IMR-90 (cell line): ENCODE results near the gene YJU2. TPM values are rescaled to one million over a fixed set of nuclear protein-coding genes. Genes with fewer than 3 reads are reported as not detected.
A peak's percentile ranks its signal among the peaks of the same experiment; 100 is the strongest.

ENCODE experiments used
- ATAC-seq: fragments of 200-7000 bp; cut with Tn5 transposase; 2 replicates; pipeline ENCODE4 v1.9.1; 2020; ENCODE audit warnings: low read depth, mild to moderate bottlenecking, moderate library complexity
- BruUV-seq: library from RNA; stranded (reverse); fragments of 400-500 nt; replicated peaks from 2 replicates; lab custom pipeline; 2021; lab: Mats Ljungman, UMichigan
- CTCF ChIA-PET: fragments of 300-600 bp; formaldehyde crosslinking; extraction: SDS; loops from one replicate; lab custom pipeline; 2021; ENCODE audit warnings: antibody characterized with exemption; lab: Yijun Ruan, JAX
- POLR2A ChIA-PET: fragments of 300-600 bp; sonication (Branson Sonifier 250); formaldehyde crosslinking; loops from one replicate; lab custom pipeline; 2022; ENCODE audit warnings: antibody characterized with exemption; ENCODE audit not compliant: unreplicated experiment; lab: Charles Lee
- DNase-seq: peaks from one replicate; pipeline ENCODE4 v3.0.0; 2013
- H2AFZ ChIP-seq: replicated peaks from 2 replicates; pipeline ENCODE3; 2013; ENCODE audit warnings: low read length, mild to moderate bottlenecking; ENCODE audit not compliant: poor library complexity
- H2AK5ac ChIP-seq: 2 replicates; pipeline ENCODE4 v1.6.1; 2013; ENCODE audit warnings: low read depth, low read length, inconsistent platforms
- H2AK9ac ChIP-seq: replicated peaks from 2 replicates; pipeline ENCODE3; 2013; ENCODE audit warnings: mild to moderate bottlenecking, low read depth, low read length, moderate library complexity; ENCODE audit not compliant: poor library complexity
- H2BK120ac ChIP-seq: 2 replicates; pipeline ENCODE4 v1.6.1; 2013; ENCODE audit warnings: low read depth, low read length, inconsistent platforms
- H2BK15ac ChIP-seq: 3 replicates; pipeline ENCODE4 v1.6.1; 2013; ENCODE audit warnings: low read depth, low read length, inconsistent platforms
- H2BK20ac ChIP-seq: 2 replicates; pipeline ENCODE4 v1.6.1; 2013; ENCODE audit warnings: low read depth, mild to moderate bottlenecking, inconsistent platforms, low read length, moderate library complexity
- H2BK5ac ChIP-seq: 2 replicates; pipeline ENCODE4 v1.6.1; 2013; ENCODE audit warnings: mild to moderate bottlenecking, low read depth, low read length, inconsistent platforms; ENCODE audit not compliant: poor library complexity, severe bottlenecking
- H3K14ac ChIP-seq: replicated peaks from 2 replicates; pipeline ENCODE4 v1.6.1; 2013; ENCODE audit warnings: low read depth, low read length, inconsistent platforms
- H3K18ac ChIP-seq: 2 replicates; pipeline ENCODE4 v1.6.1; 2013; ENCODE audit warnings: low read depth, low read length, control low read depth
- H3K23ac ChIP-seq: 2 replicates; pipeline ENCODE4 v1.6.1; 2013; ENCODE audit warnings: low read depth, low read length, inconsistent platforms
- H3K27ac ChIP-seq: 2 replicates; pipeline ENCODE4 v1.5.1; 2013; ENCODE audit warnings: mild to moderate bottlenecking, control low read depth, low read length; ENCODE audit not compliant: insufficient read depth
- H3K27me3 ChIP-seq: 2 replicates; pipeline ENCODE4 v1.6.1; 2013; ENCODE audit warnings: low read length; ENCODE audit not compliant: control insufficient read depth, insufficient read depth
- H3K36me3 ChIP-seq: 2 replicates; pipeline ENCODE4 v1.6.1; 2013; ENCODE audit warnings: low read length, mixed read lengths; ENCODE audit not compliant: control insufficient read depth, insufficient read depth
- H3K4ac ChIP-seq: 2 replicates; pipeline ENCODE4 v1.6.1; 2013; ENCODE audit warnings: low read depth, low read length, inconsistent platforms
- H3K4me1 ChIP-seq: 2 replicates; pipeline ENCODE4 v1.6.1; 2013; ENCODE audit warnings: low read length, mixed read lengths; ENCODE audit not compliant: control insufficient read depth, insufficient read depth
- H3K4me2 ChIP-seq: 2 replicates; pipeline ENCODE4 v1.6.1; 2013; ENCODE audit warnings: low read depth, mild to moderate bottlenecking, control low read depth, low read length, moderate library complexity
- H3K4me3 ChIP-seq: 2 replicates; pipeline ENCODE4 v1.5.1; 2013; ENCODE audit warnings: low read depth, mild to moderate bottlenecking, control low read depth, low read length, moderate library complexity; ENCODE audit not compliant: insufficient read depth
- H3K56ac ChIP-seq: 2 replicates; pipeline ENCODE4 v1.6.1; 2013; ENCODE audit warnings: low read length, inconsistent platforms; ENCODE audit not compliant: insufficient read depth; ENCODE audit errors: extremely low read depth
- H3K79me1 ChIP-seq, 2 experiments: 2 replicates each; pipeline ENCODE4 v1.6.1; 2013; ENCODE audit warnings: low read length in 2 of 2, inconsistent platforms in 1 of 2, low read depth in 1 of 2
- H3K9ac ChIP-seq: 2 replicates; pipeline ENCODE4 v1.6.1; 2013; ENCODE audit warnings: low read depth, low read length, control low read depth
- H3K9me1 ChIP-seq: 2 replicates; pipeline ENCODE4 v1.6.1; 2013; ENCODE audit warnings: low read length, inconsistent platforms; ENCODE audit not compliant: insufficient read depth
- H3K9me3 ChIP-seq: 2 replicates; pipeline ENCODE4 v1.6.1; 2013; ENCODE audit warnings: low read length; ENCODE audit not compliant: control insufficient read depth, insufficient read depth
- H4K20me1 ChIP-seq: 2 replicates; pipeline ENCODE4 v1.6.1; 2013; ENCODE audit warnings: low read length, inconsistent platforms; ENCODE audit not compliant: insufficient read depth
- H4K5ac ChIP-seq: 2 replicates; pipeline ENCODE4 v1.6.1; 2013; ENCODE audit warnings: mild to moderate bottlenecking, low read depth, low read length, control low read depth
- H4K8ac ChIP-seq, 2 experiments: 2 replicates each; pipeline ENCODE4 v1.6.1; 2013; ENCODE audit warnings: low read depth in 2 of 2, low read length in 2 of 2, control low read depth in 1 of 2, inconsistent platforms in 1 of 2
- H4K91ac ChIP-seq: 2 replicates; pipeline ENCODE4 v1.6.1; 2013; ENCODE audit warnings: low read depth, low read length, inconsistent platforms; ENCODE audit not compliant: insufficient read depth
- BHLHE40 ChIP-seq: fragments of 150-350 bp; IDR thresholded peaks from 2 replicates; pipeline ENCODE4 v1.6.1; 2016; ENCODE audit warnings: mild to moderate bottlenecking, low read depth, low read length
- CEBPB ChIP-seq: IDR thresholded peaks from 2 replicates; pipeline ENCODE4 v1.6.1; 2012; ENCODE audit warnings: low read depth, low read length, improper control_type of control experiment
- CHD1 ChIP-seq: IDR thresholded peaks from 2 replicates; pipeline ENCODE4 v1.6.1; 2012; ENCODE audit warnings: low read depth, low read length, improper control_type of control experiment
- CTCF ChIP-seq: conservative IDR thresholded peaks from 2 replicates; pipeline ENCODE4 v1.5.1; 2012; ENCODE audit warnings: mild to moderate bottlenecking, low read depth, low read length, improper control_type of control experiment
- ELK1 ChIP-seq: fragments of 150-350 bp; IDR thresholded peaks from 2 replicates; pipeline ENCODE4 v1.6.1; 2016; ENCODE audit warnings: low read depth, mild to moderate bottlenecking, low read length, moderate library complexity, borderline replicate concordance
- FOS ChIP-seq: fragments of 150-350 bp; IDR thresholded peaks from 2 replicates; pipeline ENCODE4 v1.6.1; 2016; ENCODE audit warnings: low read depth, low read length
- MAFK ChIP-seq: IDR thresholded peaks from 2 replicates; pipeline ENCODE4 v1.6.1; 2012; ENCODE audit warnings: low read depth, low read length, improper control_type of control experiment
- MAZ ChIP-seq: IDR thresholded peaks from 2 replicates; pipeline ENCODE4 v1.6.1; 2012; ENCODE audit warnings: low read depth, mild to moderate bottlenecking, low read length, improper control_type of control experiment, moderate library complexity, borderline replicate concordance
- MXI1 ChIP-seq: IDR thresholded peaks from 2 replicates; pipeline ENCODE4 v1.6.1; 2012; ENCODE audit warnings: low read depth, mild to moderate bottlenecking, low read length, moderate library complexity, borderline replicate concordance
- NFE2L2 ChIP-seq: fragments of 150-350 bp; IDR thresholded peaks from 2 replicates; pipeline ENCODE4 v1.6.1; 2016; ENCODE audit warnings: low read depth, mild to moderate bottlenecking, low read length
- POLR2A ChIP-seq: IDR thresholded peaks from 2 replicates; pipeline ENCODE4 v1.6.1; 2012; ENCODE audit warnings: mild to moderate bottlenecking, low read depth, low read length
- RAD21 ChIP-seq: IDR thresholded peaks from 2 replicates; pipeline ENCODE4 v1.6.1; 2012; ENCODE audit warnings: low read length, improper control_type of control experiment
- RCOR1 ChIP-seq: IDR thresholded peaks from 2 replicates; pipeline ENCODE4 v1.6.1; 2012; ENCODE audit warnings: mild to moderate bottlenecking, low read length, improper control_type of control experiment; ENCODE audit not compliant: insufficient replicate concordance
- RFX5 ChIP-seq: IDR thresholded peaks from 2 replicates; pipeline ENCODE4 v1.8.0; 2012; ENCODE audit warnings: low read depth, mild to moderate bottlenecking, low read length, moderate library complexity
- SMC3 ChIP-seq: fragments of 150-350 bp; IDR thresholded peaks from 2 replicates; pipeline ENCODE4 v1.6.1; 2016; ENCODE audit warnings: low read depth, mild to moderate bottlenecking, antibody characterized with exemption, low read length, moderate library complexity
- USF2 ChIP-seq: fragments of 150-350 bp; IDR thresholded peaks from 2 replicates; pipeline ENCODE4 v1.6.1; 2017; ENCODE audit warnings: mild to moderate bottlenecking, antibody characterized with exemption, low read length, low read depth
- WGBS, 2 experiments: methylation state at CpG; one replicate each; pipeline versions ENCODE4 v1.1.5 to v1.1.7; 2013; ENCODE audit warnings: missing lambda C conversion rate in 2 of 2; ENCODE audit not compliant: insufficient read length in 1 of 2; ENCODE audit errors: extremely low coverage in 2 of 2; 5-methylcytosine and 5-hydroxymethylcytosine counted together
- dilution Hi-C: fragments of 300-500 bp; cut with HindIII; formaldehyde crosslinking; loops from one replicate; pipeline ENCODE4 v1.14.3; 2018; ENCODE audit warnings: low sequenced_read_pairs; ENCODE audit not compliant: unreplicated experiment
- in situ Hi-C: fragments of 300-500 bp; cut with MboI; formaldehyde crosslinking; loops from 3 replicates; pipeline ENCODE4 v1.14.3; 2019; ENCODE audit warnings: low sequenced_read_pairs, inconsistent platforms, mixed read lengths
- intact Hi-C: fragments of 100-400 bp; cut with micrococcal nuclease; formaldehyde crosslinking; loops from 2 replicates; pipeline ENCODE4 v1.10.0; 2022
- polyA plus RNA-seq, 3 experiments: library from polyadenylated mRNA; depleted of rRNA; stranded (reverse); fragments of >200 nt; gene quantifications; 2 replicates each; pipeline ENCODE4 v1.2.3, GENCODE V29; 2012; ENCODE audit warnings: low replicate concordance in 1 of 3
- total RNA-seq: library from RNA; depleted of rRNA; stranded (reverse); fragments of >200 nt; gene quantifications from 2 replicates; pipeline ENCODE4 v1.2.3, GENCODE V29; 2012

The YJU2 gene
- total and polyA plus RNA-seq, 2 of the 4 experiments (the other 2 are of a cell fraction): 15.6 to 18.9 TPM

- no peak overlapping the region for H3K23ac ChIP-seq
- no peak overlapping the region for H4K91ac ChIP-seq
- H3K4ac ChIP-seq: no peak overlapping the region
- no TSS peak for BruUV-seq
- no peak overlapping the region for H3K9ac ChIP-seq
- no peaks in the 10 kb centered on the region for H3K79me1 ChIP-seq
- H2AFZ ChIP-seq: peak overlapping the region; percentile 43
- H3K27me3 ChIP-seq: peaks cover 17% of the 10 kb centered on the region
- 80% methylated on average over 1 of the region's 8 CpGs; no CpG with 5 or more reads in 1 of the 2 experiments for WGBS, 2 experiments
- dilution Hi-C loops (no loop called here), intact Hi-C loops (no loop called here), in situ Hi-C loops (no loop called here)
- H4K20me1 ChIP-seq: no peaks in the 10 kb centered on the region
- TF ChIP-seq CTCF (no peak), RFX5 (no peak), CEBPB (no peak), POLR2A (no peak), CHD1 (no peak), RAD21 (no peak), FOS (no peak), RCOR1 (no peak), MAFK (no peak), ELK1 (no peak), BHLHE40 (no peak), MXI1 (no peak), MAZ (no peak), NFE2L2 (no peak), SMC3 (no peak), USF2 (no peak)
- H3K56ac ChIP-seq: no peak overlapping the region
- no peaks in the 10 kb centered on the region for H3K9me1 ChIP-seq
- no peak overlapping the region for H3K4me3 ChIP-seq
- peaks cover under 1% of the 10 kb centered on the region; the same call in 1 of the 2 replicates for H3K4me1 ChIP-seq
- no peak overlapping the region for H3K14ac ChIP-seq
- no peak for ATAC-seq
- H3K4me2 ChIP-seq: no peak overlapping the region
- ChIA-PET POLR2A (no interaction called here), CTCF (interaction anchor here (0.6 kb wide), 1 partner anchor 82 kb away, joined by 3 read pairs; no protein-coding TSS in a partner anchor)
- H4K5ac ChIP-seq: no peak overlapping the region
- no peak overlapping the region for H2BK15ac ChIP-seq
- H3K27ac ChIP-seq: no peak overlapping the region
- no peak overlapping the region for H4K8ac ChIP-seq
- no peaks in the 10 kb centered on the region for H3K9me3 ChIP-seq
- no peak overlapping the region for H3K18ac ChIP-seq
- DNase-seq: no peak
- H2AK5ac ChIP-seq: no peak overlapping the region
- no peak overlapping the region for H2AK9ac ChIP-seq
- H2BK120ac ChIP-seq: no peak overlapping the region
- no peak overlapping the region for H2BK20ac ChIP-seq
- H2BK5ac ChIP-seq: no peak overlapping the region
- no peaks in the 10 kb centered on the region for H3K36me3 ChIP-seq
Measured at GRCh38 chr19:4291184-4291732, 44.4 kb downstream of the YJU2 start.
